ENCODE measurements around the gene TCF12.
A peak's percentile ranks its signal among the peaks of the same experiment; 100 is the strongest.

TCF12 gene

DNA sequence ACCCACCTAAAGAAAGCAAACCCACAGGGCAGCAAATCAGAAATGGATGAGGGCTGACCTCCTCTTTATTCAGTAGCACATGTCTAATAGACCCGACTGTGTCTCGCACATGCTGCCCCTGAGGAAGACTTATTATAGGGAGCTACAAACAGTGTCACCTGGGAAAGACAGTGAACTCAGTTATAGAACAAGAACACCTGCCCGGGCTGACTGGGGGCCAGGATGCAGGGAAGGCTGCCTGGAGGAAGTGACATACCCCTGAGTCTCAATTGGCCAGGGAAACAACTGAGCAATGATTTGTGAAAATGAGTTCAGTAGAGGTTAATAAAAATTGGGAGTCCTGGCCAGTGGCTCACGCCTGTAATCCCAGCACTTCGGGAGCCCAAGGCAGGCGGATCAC lies 379.2 kb downstream of the TCF12 start:
- no peaks in the 10 kb centered on the region for H3K9me3 ChIP-seq (ENCODE audit: control insufficient read depth, low read length)
- WGBS, 2 experiments: 91 to 94% methylated on average over 6 of the region's 6 CpGs
- peaks cover 6% of the 10 kb centered on the region for H3K4me1 ChIP-seq (ENCODE audit: control insufficient read depth, insufficient read depth, low read length)
- no peak overlapping the region for H3K4me3 ChIP-seq (ENCODE audit: insufficient read depth, low read depth, low read length)
- H3K27me3 ChIP-seq (ENCODE audit: control insufficient read depth, insufficient read depth, low read length, poor library complexity, severe bottlenecking): no peaks in the 10 kb centered on the region
- H3K27ac ChIP-seq (ENCODE audit: insufficient read depth, low read depth, low read length, poor library complexity, severe bottlenecking): no peak overlapping the region
- no peaks in the 10 kb centered on the region for H3K36me3 ChIP-seq (ENCODE audit: control insufficient read depth, insufficient read depth, low read length)

DNA sequence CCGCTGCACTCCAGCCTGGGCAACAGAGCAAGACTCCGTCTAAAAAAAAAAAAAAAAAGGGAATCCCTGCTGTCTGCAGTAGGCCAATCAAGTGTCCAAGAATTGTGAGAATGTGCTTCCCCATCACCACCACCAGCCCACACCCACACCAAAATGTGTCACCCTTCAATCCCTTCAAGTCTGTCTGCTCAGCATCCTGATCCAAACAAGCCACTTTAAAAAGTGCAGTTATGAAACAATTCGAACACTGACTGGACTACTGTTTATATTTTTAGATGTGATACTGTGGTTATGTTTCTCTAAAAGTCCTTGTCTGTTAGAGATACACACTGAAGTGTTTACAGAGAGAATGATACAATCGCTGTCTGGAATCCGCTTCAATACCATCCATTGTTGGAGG lies 379.8 kb downstream of the TCF12 start:
- Histone ChIP-seq H3K4me1 (ENCODE audit: control insufficient read depth, insufficient read depth, low read length) (peaks cover 6% of the 10 kb centered on the region), H3K4me3 (ENCODE audit: insufficient read depth, low read depth, low read length) (no peak overlapping the region), H3K36me3 (ENCODE audit: control insufficient read depth, insufficient read depth, low read length) (no peaks in the 10 kb centered on the region), H3K27ac (ENCODE audit: insufficient read depth, low read depth, low read length, poor library complexity, severe bottlenecking) (no peak overlapping the region), H3K27me3 (ENCODE audit: control insufficient read depth, insufficient read depth, low read length, poor library complexity, severe bottlenecking) (no peaks in the 10 kb centered on the region), H3K9me3 (ENCODE audit: control insufficient read depth, low read length) (no peaks in the 10 kb centered on the region)
- WGBS, 2 experiments: 96 to 97% methylated on average over 5 of the region's 5 CpGs

DNA sequence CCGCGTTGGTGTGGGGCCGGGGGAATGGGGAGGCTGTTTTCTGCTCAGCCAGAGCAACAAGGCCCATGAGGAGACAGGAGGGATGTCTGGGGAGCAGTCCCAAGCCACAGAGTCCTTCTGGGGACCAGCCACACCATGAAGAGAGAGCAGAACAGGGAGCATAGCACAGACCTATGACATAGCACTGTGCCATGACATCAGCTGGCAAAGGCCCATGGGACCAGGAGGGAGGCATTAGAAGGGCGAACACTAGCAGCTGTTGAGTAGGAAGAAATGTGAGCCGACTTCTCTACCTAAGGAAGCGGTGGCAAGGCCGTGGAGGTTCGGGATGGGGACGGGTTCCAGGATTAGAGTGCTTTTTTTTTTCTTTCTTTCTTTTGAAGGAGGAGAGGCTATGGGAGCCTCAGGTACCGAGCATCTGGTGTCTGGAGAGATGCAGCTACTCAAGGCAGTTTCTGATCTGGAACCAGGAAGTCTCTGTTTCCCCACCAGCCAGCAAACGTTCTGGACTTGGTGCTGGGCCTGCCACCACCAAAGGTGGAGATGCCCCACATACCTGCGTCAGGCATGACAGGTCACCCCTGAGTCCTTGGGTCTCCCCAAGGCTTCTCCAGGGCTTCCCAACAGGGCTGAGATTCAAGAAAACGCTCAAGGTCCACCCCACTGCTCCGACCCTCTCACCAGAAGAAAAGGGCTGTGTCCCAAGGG lies 380.6 kb downstream of the TCF12 start:
- H3K4me1 ChIP-seq (ENCODE audit: control insufficient read depth, insufficient read depth, low read length): peaks cover 6% of the 10 kb centered on the region
- H3K4me3 ChIP-seq (ENCODE audit: insufficient read depth, low read depth, low read length): no peak overlapping the region
- no peaks in the 10 kb centered on the region for H3K27me3 ChIP-seq (ENCODE audit: control insufficient read depth, insufficient read depth, low read length, poor library complexity, severe bottlenecking)
- H3K9me3 ChIP-seq (ENCODE audit: control insufficient read depth, low read length): no peaks in the 10 kb centered on the region
- H3K27ac ChIP-seq (ENCODE audit: insufficient read depth, low read depth, low read length, poor library complexity, severe bottlenecking): no peak overlapping the region
- no peaks in the 10 kb centered on the region for H3K36me3 ChIP-seq (ENCODE audit: control insufficient read depth, insufficient read depth, low read length)
- WGBS, 2 experiments: 95% methylated on average over 14 of the region's 14 CpGs

DNA sequence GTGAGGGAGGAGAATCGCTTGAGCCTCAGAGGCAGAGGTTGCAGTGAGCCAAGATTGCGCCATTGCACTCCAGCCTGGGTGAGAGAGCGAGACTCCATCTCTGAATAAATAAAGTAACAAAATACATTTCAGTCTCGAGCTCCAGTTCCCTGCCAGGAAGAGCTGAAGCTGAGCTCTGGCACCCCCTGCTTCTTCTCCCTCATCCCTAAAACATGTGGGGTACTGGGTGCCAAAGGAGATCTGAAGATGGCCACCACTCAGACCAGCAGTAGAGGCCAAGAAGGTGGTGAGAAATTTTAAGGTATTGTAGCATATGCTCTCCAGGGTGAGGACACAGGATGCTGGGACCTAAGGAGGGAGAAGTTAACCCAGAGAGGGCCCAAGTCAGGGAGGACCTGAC lies 382.9 kb downstream of the TCF12 start:
- no peaks in the 10 kb centered on the region for H3K36me3 ChIP-seq (ENCODE audit: control insufficient read depth, insufficient read depth, low read length)
- no peaks in the 10 kb centered on the region for H3K27me3 ChIP-seq (ENCODE audit: control insufficient read depth, insufficient read depth, low read length, poor library complexity, severe bottlenecking)
- H3K4me3 ChIP-seq (ENCODE audit: insufficient read depth, low read depth, low read length): no peak overlapping the region
- H3K4me1 ChIP-seq (ENCODE audit: control insufficient read depth, insufficient read depth, low read length): peaks cover 6% of the 10 kb centered on the region
- 93 to 95% methylated on average over 4 of the region's 4 CpGs for WGBS, 2 experiments
- no peak overlapping the region for H3K27ac ChIP-seq (ENCODE audit: insufficient read depth, low read depth, low read length, poor library complexity, severe bottlenecking)
- no peaks in the 10 kb centered on the region for H3K9me3 ChIP-seq (ENCODE audit: control insufficient read depth, low read length)

DNA sequence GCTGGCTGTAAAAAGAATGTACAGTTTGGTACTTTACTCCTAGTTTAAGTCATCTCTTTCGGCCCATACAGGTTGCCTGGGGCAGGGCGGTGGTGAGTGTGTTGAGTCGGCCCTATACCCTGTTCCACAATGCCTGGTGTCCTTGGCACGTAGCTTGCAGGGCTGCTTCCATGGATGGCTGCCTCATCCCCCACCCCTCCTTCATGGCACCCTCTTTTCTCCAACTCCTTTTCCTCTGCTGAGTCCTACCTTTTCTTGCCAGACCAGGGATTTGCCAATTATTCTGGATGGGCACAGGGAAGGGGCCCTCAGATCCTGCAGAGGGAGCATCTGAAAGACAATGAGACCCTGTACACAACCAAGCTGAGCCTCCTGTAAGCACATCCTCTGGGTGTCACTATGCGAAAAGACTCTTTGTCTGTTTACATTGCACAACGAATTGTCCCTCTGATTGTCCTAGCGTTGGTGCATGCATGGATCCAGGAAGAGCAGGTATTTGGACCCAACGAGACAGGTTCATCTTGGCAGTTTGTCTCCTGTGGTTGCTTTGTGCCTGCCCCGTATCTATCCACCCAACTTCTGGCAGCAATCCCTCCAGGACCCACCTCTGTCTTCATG lies 384.3 kb downstream of the TCF12 start:
- no peaks in the 10 kb centered on the region for H3K36me3 ChIP-seq (ENCODE audit: control insufficient read depth, insufficient read depth, low read length)
- no peak overlapping the region for H3K4me3 ChIP-seq (ENCODE audit: insufficient read depth, low read depth, low read length)
- H3K27me3 ChIP-seq (ENCODE audit: control insufficient read depth, insufficient read depth, low read length, poor library complexity, severe bottlenecking): no peaks in the 10 kb centered on the region
- WGBS, 2 experiments: 74 to 79% methylated on average over 9 of the region's 9 CpGs
- H3K9me3 ChIP-seq (ENCODE audit: control insufficient read depth, low read length): no peaks in the 10 kb centered on the region
- no peak overlapping the region for H3K27ac ChIP-seq (ENCODE audit: insufficient read depth, low read depth, low read length, poor library complexity, severe bottlenecking)
- peaks cover 6% of the 10 kb centered on the region for H3K4me1 ChIP-seq (ENCODE audit: control insufficient read depth, insufficient read depth, low read length)

DNA sequence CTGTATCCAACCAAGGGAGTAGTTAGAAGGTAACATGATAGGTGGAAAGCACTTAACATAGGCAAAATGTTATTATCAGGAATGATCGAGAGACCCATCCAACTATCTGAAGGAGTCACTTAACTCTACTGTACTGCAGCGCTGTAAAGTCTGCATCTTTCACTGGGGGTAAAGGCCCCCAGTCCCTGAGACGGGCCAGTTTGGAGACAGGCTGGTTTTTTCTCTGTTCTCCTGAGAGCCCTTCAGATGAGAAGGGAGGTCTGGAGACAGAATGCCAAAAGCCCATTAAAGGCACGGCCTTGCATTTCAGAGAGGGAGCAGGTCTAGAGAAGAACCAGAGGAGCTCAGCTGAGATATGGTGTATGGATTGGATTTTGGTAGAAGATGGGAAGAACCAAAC lies 386.6 kb downstream of the TCF12 start:
- Histone ChIP-seq H3K36me3 (ENCODE audit: control insufficient read depth, insufficient read depth, low read length) (no peaks in the 10 kb centered on the region), H3K27me3 (ENCODE audit: control insufficient read depth, insufficient read depth, low read length, poor library complexity, severe bottlenecking) (no peaks in the 10 kb centered on the region), H3K27ac (ENCODE audit: insufficient read depth, low read depth, low read length, poor library complexity, severe bottlenecking) (no peak overlapping the region), H3K4me1 (ENCODE audit: control insufficient read depth, insufficient read depth, low read length) (no peaks in the 10 kb centered on the region), H3K4me3 (ENCODE audit: insufficient read depth, low read depth, low read length) (no peak overlapping the region), H3K9me3 (ENCODE audit: control insufficient read depth, low read length) (no peaks in the 10 kb centered on the region)
- 91 to 94% methylated on average over 4 of the region's 4 CpGs for WGBS, 2 experiments

DNA sequence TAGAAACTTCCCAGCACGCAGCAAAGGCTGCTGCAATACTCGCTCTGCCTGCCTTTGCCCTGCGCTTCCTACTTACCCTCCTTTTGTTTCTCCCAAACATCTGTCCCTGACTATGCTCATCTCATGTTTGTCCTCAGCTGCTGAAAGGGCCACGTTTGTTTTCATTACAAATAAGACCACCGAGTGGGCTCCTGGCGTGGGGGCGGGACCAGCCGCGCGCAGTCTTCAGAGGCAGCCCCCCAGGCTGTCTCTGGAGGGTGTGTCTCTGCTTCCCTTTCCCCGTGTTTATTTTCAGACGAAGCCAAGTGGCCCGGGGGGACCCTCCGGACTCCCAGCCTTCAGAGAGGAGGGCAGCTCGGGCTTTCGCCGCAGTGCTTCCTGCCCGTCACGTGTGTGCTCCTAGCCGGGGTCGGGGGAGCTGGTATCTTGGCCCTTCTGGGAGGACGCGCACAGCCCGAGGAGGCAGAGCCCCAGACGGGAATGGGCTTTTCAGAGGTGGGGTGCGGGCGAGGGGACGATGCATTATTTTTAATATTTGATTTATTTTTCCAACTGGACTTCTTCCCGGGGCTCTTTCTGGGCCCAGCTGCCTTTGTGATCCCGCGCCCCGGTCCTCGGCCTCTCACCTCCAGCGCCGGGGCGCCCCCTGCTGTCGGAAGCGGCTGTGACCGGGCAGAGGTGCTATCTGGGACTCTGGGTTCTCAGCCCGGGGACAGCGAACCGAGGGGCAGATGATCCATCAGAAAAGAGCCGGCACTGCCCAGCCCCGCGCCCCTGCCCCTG lies 387.9 kb downstream of the TCF12 start:
- Histone ChIP-seq H3K27ac (ENCODE audit: insufficient read depth, low read depth, low read length, poor library complexity, severe bottlenecking) (peak overlapping the region; percentile 91), H3K27me3 (ENCODE audit: control insufficient read depth, insufficient read depth, low read length, poor library complexity, severe bottlenecking) (no peaks in the 10 kb centered on the region), H3K4me3 (ENCODE audit: insufficient read depth, low read depth, low read length) (peak overlapping the region; percentile 43), H3K36me3 (ENCODE audit: control insufficient read depth, insufficient read depth, low read length) (no peaks in the 10 kb centered on the region), H3K4me1 (ENCODE audit: control insufficient read depth, insufficient read depth, low read length) (no peaks in the 10 kb centered on the region), H3K9me3 (ENCODE audit: control insufficient read depth, low read length) (no peaks in the 10 kb centered on the region)
- WGBS, 2 experiments: 1% methylated on average over 45 of the region's 45 CpGs

DNA sequence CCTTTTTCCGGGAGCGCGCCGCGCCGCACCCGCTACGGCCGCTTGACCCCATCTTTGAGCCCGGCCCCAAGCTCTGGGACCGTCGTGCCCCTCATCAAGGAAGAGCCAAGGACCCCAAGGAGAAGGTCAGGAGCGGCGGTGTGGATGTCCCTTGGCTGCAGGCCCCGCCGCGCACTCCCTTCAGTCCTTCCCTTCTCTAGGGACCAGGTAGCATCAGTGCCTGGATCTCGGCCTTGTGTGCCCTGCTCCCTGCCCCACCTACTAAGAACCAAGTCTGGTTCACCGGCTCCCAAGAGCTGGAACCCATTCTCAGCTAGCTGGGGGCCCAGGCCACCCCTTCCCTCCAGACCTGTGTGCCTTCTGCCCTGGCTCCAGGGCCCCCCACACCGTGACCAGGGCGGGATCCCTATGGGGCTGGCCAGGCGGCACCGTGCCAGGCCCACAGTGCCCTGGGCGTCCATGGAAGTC lies 388.5 kb downstream of the TCF12 start:
- H3K27me3 ChIP-seq (ENCODE audit: control insufficient read depth, insufficient read depth, low read length, poor library complexity, severe bottlenecking): no peaks in the 10 kb centered on the region
- 38 to 41% methylated on average over 24 of the region's 24 CpGs for WGBS, 2 experiments
- no peaks in the 10 kb centered on the region for H3K4me1 ChIP-seq (ENCODE audit: control insufficient read depth, insufficient read depth, low read length)
- H3K27ac ChIP-seq (ENCODE audit: insufficient read depth, low read depth, low read length, poor library complexity, severe bottlenecking): no peak overlapping the region
- no peaks in the 10 kb centered on the region for H3K9me3 ChIP-seq (ENCODE audit: control insufficient read depth, low read length)
- no peaks in the 10 kb centered on the region for H3K36me3 ChIP-seq (ENCODE audit: control insufficient read depth, insufficient read depth, low read length)
- peak overlapping the region; percentile 43 for H3K4me3 ChIP-seq (ENCODE audit: insufficient read depth, low read depth, low read length)

DNA sequence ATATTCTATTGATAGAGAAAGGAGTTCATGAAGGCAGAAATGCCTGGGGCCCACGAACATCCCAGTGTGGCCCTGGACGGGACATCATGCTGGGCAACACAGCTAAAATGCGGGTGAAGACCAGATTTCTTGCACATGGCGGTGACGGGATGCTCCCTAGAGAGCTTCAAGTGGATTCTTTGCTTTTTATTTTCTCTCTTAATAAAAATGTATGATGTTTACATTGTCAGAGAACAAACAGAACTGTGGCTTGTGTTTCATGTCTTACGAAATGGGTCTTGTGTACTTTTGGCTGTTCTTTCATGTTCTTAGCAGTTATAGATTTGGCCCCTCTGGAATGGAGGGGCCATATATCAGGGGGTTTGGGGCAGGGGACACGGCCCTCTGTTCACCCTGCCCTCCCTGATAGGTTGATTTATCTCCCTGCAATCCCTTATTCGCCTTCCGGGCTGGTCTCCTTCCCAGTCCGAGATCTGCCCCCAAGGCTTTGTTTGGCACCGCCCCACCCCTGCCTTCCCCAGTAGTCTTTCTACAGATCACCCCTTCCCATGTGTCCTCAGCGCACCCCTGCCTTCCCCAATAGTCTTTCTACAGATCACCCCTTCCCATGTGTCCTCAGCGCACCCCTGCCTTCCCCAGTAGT lies 389.2 kb downstream of the TCF12 start:
- 90 to 93% methylated on average over 12 of the region's 13 CpGs for WGBS, 2 experiments
- H3K9me3 ChIP-seq (ENCODE audit: control insufficient read depth, low read length): no peaks in the 10 kb centered on the region
- no peaks in the 10 kb centered on the region for H3K27me3 ChIP-seq (ENCODE audit: control insufficient read depth, insufficient read depth, low read length, poor library complexity, severe bottlenecking)
- no peak overlapping the region for H3K4me3 ChIP-seq (ENCODE audit: insufficient read depth, low read depth, low read length)
- H3K36me3 ChIP-seq (ENCODE audit: control insufficient read depth, insufficient read depth, low read length): no peaks in the 10 kb centered on the region
- peaks cover 3% of the 10 kb centered on the region for H3K4me1 ChIP-seq (ENCODE audit: control insufficient read depth, insufficient read depth, low read length)
- no peak overlapping the region for H3K27ac ChIP-seq (ENCODE audit: insufficient read depth, low read depth, low read length, poor library complexity, severe bottlenecking)

DNA sequence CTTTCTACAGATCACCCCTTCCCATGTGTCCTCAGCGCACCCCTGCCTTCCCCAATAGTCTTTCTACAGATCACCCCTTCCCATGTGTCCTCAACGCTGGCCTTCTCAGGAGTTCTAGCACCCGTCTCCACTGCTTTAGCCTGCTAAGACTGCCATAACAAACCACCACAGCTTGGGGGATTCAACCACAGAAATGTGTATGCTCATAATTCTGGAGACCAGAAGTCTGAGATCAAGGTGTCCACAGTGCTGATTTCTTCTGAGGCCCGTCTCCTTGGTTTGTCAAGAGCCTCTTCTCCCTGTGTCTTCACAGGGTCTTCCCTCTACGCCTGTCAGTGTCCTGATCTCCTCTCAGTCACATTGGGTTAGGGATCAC lies 389.7 kb downstream of the TCF12 start:
- Histone ChIP-seq H3K4me3 (ENCODE audit: insufficient read depth, low read depth, low read length) (no peak overlapping the region), H3K27me3 (ENCODE audit: control insufficient read depth, insufficient read depth, low read length, poor library complexity, severe bottlenecking) (no peaks in the 10 kb centered on the region), H3K9me3 (ENCODE audit: control insufficient read depth, low read length) (no peaks in the 10 kb centered on the region), H3K4me1 (ENCODE audit: control insufficient read depth, insufficient read depth, low read length) (peaks cover 4% of the 10 kb centered on the region), H3K36me3 (ENCODE audit: control insufficient read depth, insufficient read depth, low read length) (no peaks in the 10 kb centered on the region), H3K27ac (ENCODE audit: insufficient read depth, low read depth, low read length, poor library complexity, severe bottlenecking) (no peak overlapping the region)
- 91 to 95% methylated on average over 5 of the region's 5 CpGs for WGBS, 2 experiments
